HFFc6 (cell line): ENCODE results near the gene TMEM154. TPM values are rescaled to one million over a fixed set of nuclear protein-coding genes. Genes with fewer than 3 reads are reported as not detected.

Source experiments
- DNase-seq: peaks from one replicate; pipeline ENCODE4 v3.0.0-alpha.2; 2018
- H3K27ac Mint-ChIP-seq: 2 replicates; pipeline ENCODE4 v1.8.0; 2020; ENCODE audit warnings: mild to moderate bottlenecking, mixed read lengths
- H3K27me3 Mint-ChIP-seq: 2 replicates; pipeline ENCODE4 v1.8.0; 2021; ENCODE audit warnings: mild to moderate bottlenecking, moderate library complexity, mixed read lengths; ENCODE audit not compliant: insufficient read depth
- H3K36me3 Mint-ChIP-seq: 2 replicates; pipeline ENCODE4 v1.8.0; 2021; ENCODE audit warnings: low read depth, mixed read lengths
- H3K4me1 Mint-ChIP-seq: 2 replicates; pipeline ENCODE4 v1.8.0; 2020; ENCODE audit warnings: low read depth, mixed read lengths
- H3K4me3 Mint-ChIP-seq: 2 replicates; pipeline ENCODE4 v1.8.0; 2020; ENCODE audit warnings: mild to moderate bottlenecking, moderate library complexity, mixed read lengths
- H3K9me3 Mint-ChIP-seq: 2 replicates; pipeline ENCODE4 v1.8.0; 2020; ENCODE audit warnings: mild to moderate bottlenecking, mixed read lengths
- total RNA-seq, 6 experiments: library from RNA; stranded (reverse); fragmentation: NEBNext Ultra II Directional; extraction: Animal tissue kit (Norgen Biotek cat#: 25700); gene quantifications; 2 replicates in 1 of 6; 3 replicates in 5 of 6; pipeline ENCODE4 v1.2.3, GENCODE V29; 2021
- TF ChIP-seq, protein P1 (sequence below): fragments of 200-600 bp; sonication (generic); IDR thresholded peaks from 2 replicates; pipeline ENCODE4 v1.5.0; 2021; ENCODE audit warnings: antibody characterized with exemption, mild to moderate bottlenecking

TMEM154 gene
- total RNA-seq, 6 experiments from 2014 or later: 0.23 to 4.0 (median 0.95) TPM

DNA sequence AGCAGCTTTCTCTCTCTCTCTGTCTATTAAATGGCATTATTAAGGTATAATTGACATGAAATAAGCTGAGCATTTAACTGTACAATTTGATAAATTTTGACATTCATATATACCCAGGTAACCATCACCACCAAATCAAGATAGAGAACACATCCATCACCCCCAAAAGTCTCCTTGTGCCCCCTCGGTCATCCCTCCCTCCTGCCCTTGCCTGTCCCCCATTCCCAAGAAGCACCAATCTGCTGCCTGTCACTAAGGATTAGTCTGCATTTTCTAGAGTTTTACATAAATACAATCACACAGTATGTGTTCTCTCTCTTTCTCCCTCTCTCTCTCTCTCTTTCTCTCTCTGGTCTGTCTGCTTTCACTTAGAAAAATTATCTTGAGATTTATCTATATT, 25.0 kb upstream of the TMEM154 start:
- Mint-ChIP-seq H3K27me3 (peaks cover 36% of the 10 kb centered on the region), H3K27ac (no peak overlapping the region), H3K4me1 (no peaks in the 10 kb centered on the region), H3K9me3 (peaks cover 35% of the 10 kb centered on the region), H3K36me3 (peaks cover 18% of the 10 kb centered on the region), H3K4me3 (no peak overlapping the region)
- no peak for DNase-seq
- TF ChIP-seq, protein P1, sequence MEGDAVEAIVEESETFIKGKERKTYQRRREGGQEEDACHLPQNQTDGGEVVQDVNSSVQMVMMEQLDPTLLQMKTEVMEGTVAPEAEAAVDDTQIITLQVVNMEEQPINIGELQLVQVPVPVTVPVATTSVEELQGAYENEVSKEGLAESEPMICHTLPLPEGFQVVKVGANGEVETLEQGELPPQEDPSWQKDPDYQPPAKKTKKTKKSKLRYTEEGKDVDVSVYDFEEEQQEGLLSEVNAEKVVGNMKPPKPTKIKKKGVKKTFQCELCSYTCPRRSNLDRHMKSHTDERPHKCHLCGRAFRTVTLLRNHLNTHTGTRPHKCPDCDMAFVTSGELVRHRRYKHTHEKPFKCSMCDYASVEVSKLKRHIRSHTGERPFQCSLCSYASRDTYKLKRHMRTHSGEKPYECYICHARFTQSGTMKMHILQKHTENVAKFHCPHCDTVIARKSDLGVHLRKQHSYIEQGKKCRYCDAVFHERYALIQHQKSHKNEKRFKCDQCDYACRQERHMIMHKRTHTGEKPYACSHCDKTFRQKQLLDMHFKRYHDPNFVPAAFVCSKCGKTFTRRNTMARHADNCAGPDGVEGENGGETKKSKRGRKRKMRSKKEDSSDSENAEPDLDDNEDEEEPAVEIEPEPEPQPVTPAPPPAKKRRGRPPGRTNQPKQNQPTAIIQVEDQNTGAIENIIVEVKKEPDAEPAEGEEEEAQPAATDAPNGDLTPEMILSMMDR: no peak

DNA sequence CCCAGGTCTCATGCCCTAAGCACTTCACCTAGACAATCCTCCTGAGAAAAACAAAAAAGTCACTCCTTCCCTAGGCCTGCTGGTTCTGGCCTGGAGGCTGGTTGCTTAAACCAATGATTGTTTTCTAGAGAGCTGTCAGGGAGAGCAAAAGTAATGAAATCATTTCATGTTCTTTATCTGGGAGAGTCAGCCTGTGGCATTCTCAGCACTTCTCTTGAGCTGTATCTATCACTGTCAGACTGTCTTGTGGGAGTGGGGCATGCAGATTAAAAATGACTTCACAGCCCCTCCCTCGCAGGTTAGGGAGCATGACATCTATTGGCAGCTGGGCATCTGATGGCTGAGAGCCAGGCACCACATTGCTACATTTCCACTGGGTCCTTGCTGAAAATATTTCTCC, 20.4 kb upstream of the TMEM154 start:
- Mint-ChIP-seq H3K4me1 (no peaks in the 10 kb centered on the region), H3K27ac (no peak overlapping the region), H3K27me3 (peaks cover 35% of the 10 kb centered on the region), H3K9me3 (peaks cover 18% of the 10 kb centered on the region), H3K36me3 (peaks cover 6% of the 10 kb centered on the region), H3K4me3 (no peak overlapping the region)
- TF ChIP-seq, protein P1: no peak
- no peak for DNase-seq

DNA sequence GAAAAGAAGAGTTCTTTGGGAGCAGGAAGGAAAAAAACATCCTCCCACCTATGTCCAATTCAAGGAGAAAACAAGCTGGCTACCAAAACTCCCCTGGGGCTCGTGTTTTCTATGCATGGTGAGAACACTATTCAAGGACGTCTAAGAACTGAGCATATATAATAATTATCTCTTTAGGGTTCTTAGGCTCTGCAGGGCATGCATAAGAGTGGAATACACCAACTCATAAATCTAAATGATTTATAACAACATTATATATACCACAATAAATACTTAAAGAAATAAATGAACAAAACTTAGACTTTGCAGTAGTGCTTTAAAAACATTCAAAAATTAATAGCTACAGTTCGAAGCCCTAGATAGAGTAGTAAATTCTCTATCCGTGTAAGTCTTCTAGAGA, 19.5 kb upstream of the TMEM154 start:
- no peaks in the 10 kb centered on the region for H3K4me1 Mint-ChIP-seq
- no peak overlapping the region for H3K4me3 Mint-ChIP-seq
- no peaks in the 10 kb centered on the region for H3K36me3 Mint-ChIP-seq
- H3K27me3 Mint-ChIP-seq: peaks cover 37% of the 10 kb centered on the region
- H3K27ac Mint-ChIP-seq: no peak overlapping the region
- TF ChIP-seq, protein P1: no peak
- DNase-seq: no peak
- H3K9me3 Mint-ChIP-seq: peaks cover 10% of the 10 kb centered on the region

DNA sequence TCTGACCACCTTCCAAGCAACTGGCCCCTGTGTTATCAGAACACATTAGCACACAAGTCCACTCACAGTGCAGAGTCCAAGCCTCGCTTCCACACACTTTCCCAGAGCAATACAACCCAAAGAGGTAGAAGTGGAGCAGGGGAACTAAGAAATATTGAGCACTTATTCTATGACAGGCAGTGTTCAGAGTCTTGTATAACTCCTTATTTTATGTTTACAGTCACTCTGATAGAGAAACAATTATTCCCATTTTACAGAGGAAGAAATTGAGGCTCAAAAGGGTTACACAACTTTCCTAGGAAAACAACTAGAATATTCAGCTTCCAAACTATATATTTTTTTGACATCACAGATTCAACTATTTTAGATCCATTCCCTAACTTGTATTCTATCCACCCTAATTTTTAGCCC, 18.3 kb upstream of the TMEM154 start:
- Mint-ChIP-seq H3K4me3 (no peak overlapping the region), H3K27me3 (peaks cover 43% of the 10 kb centered on the region), H3K4me1 (no peaks in the 10 kb centered on the region), H3K36me3 (no peaks in the 10 kb centered on the region), H3K27ac (no peak overlapping the region), H3K9me3 (peaks cover 1% of the 10 kb centered on the region; the same call in 1 of the 2 replicates)
- no peak for DNase-seq
- TF ChIP-seq, protein P1: no peak

DNA sequence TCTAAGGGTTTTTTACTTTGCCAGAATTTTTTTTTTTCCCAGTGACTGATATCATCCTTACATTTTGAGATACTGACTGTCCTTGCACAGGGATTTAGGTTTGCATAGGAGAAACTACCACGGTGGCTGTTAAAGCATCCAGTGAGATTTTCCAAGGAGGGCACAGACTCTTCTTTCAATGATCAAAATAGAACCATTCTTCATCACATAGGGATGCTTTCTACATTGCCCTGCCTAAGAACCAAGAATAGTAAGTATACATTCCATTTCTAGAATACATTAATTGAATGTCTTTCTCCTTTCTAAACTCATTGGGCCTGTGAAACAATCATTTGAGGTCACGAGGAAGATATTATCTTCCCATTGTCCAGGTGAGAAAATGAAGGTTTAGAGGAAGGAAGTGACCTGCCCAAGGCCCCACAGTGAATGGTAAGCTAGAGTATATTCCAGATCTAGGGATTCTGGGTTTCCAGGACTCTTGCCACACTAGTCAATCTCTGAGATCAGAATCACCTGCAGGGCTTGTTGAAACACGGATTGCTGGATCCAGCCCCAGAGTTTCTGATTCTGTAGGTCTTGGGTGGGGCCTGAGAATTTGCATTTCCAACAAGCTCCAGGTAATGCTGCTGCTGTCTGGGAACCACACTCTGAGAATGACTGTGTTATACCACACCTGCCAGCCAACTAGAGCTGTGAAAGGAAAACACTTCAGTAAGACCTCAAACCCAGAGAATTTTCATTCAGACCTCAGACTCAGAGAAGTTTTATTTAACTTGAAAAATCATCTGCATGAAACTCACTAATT, 17.7 kb upstream of the TMEM154 start:
- no peaks in the 10 kb centered on the region for H3K4me1 Mint-ChIP-seq
- H3K9me3 Mint-ChIP-seq: no peaks in the 10 kb centered on the region; the same call in 1 of the 2 replicates
- no peak overlapping the region for H3K4me3 Mint-ChIP-seq
- no peaks in the 10 kb centered on the region for H3K36me3 Mint-ChIP-seq
- no peak overlapping the region for H3K27ac Mint-ChIP-seq
- TF ChIP-seq, protein P1: no peak
- H3K27me3 Mint-ChIP-seq: peaks cover 44% of the 10 kb centered on the region
- DNase-seq: no peak
